Trophoblast cell (in vitro differentiated cells and primary cell): ENCODE results near the gene STXBP2.

ENCODE experiments used
- DNase-seq, 2 donors: peaks; one replicate each; pipeline ENCODE4 v3.0.0-alpha.2; 2016
- H2AFZ ChIP-seq: 2 replicates; pipeline ENCODE4 v1.6.1; 2013; ENCODE audit warnings: low read length, moderate library complexity, mild to moderate bottlenecking; ENCODE audit not compliant: insufficient read depth, poor library complexity
- H2AK5ac ChIP-seq: 2 replicates; pipeline ENCODE4 v1.6.1; 2013; ENCODE audit warnings: mild to moderate bottlenecking, low read length
- H2BK120ac ChIP-seq: 2 replicates; pipeline ENCODE4 v1.6.1; 2013; ENCODE audit warnings: low read length, mild to moderate bottlenecking, moderate library complexity; ENCODE audit not compliant: insufficient read depth, poor library complexity
- H2BK12ac ChIP-seq: 2 replicates; pipeline ENCODE4 v1.6.1; 2013; ENCODE audit warnings: mild to moderate bottlenecking, low read length, moderate library complexity
- H2BK5ac ChIP-seq: 2 replicates; pipeline ENCODE4 v1.6.1; 2013; ENCODE audit warnings: low read length, low read depth, moderate library complexity, mild to moderate bottlenecking; ENCODE audit not compliant: poor library complexity
- H3K14ac ChIP-seq: 2 replicates; pipeline ENCODE4 v1.6.1; 2013; ENCODE audit warnings: mild to moderate bottlenecking, low read length
- H3K18ac ChIP-seq: 2 replicates; pipeline ENCODE4 v1.6.1; 2013; ENCODE audit warnings: mild to moderate bottlenecking, low read length
- H3K23ac ChIP-seq: 2 replicates; pipeline ENCODE4 v1.6.1; 2013; ENCODE audit warnings: low read length
- H3K27ac ChIP-seq: 2 replicates; pipeline ENCODE4 v1.5.1; 2013; ENCODE audit warnings: low read depth, mild to moderate bottlenecking, inconsistent platforms, low read length, moderate library complexity
- H3K27me3 ChIP-seq: 2 replicates; pipeline ENCODE4 v1.6.1; 2013; ENCODE audit warnings: inconsistent platforms, mild to moderate bottlenecking, low read length, moderate library complexity; ENCODE audit not compliant: insufficient read depth
- H3K36me3 ChIP-seq, 2 experiments: 1 replicate in 1 of 2; 2 replicates in 1 of 2; pipeline ENCODE4 v1.6.1; 2013; ENCODE audit warnings: low read length in 2 of 2, mild to moderate bottlenecking in 2 of 2, moderate library complexity in 1 of 2; ENCODE audit not compliant: insufficient read depth in 2 of 2, control insufficient read depth in 1 of 2
- H3K4ac ChIP-seq: 2 replicates; pipeline ENCODE4 v1.6.1; 2013; ENCODE audit warnings: low read depth, mild to moderate bottlenecking, low read length, moderate library complexity
- H3K4me1 ChIP-seq, 2 experiments: 1 replicate in 1 of 2; 2 replicates in 1 of 2; pipeline ENCODE4 v1.6.1; 2013; ENCODE audit warnings: low read length in 2 of 2, mild to moderate bottlenecking in 2 of 2, moderate library complexity in 1 of 2; ENCODE audit not compliant: insufficient read depth in 2 of 2, control insufficient read depth in 1 of 2
- H3K4me2 ChIP-seq: 2 replicates; pipeline ENCODE4 v1.6.1; 2013; ENCODE audit warnings: inconsistent platforms, mild to moderate bottlenecking, low read length, moderate library complexity
- H3K4me3 ChIP-seq: 2 replicates; pipeline ENCODE4 v1.5.1; 2013; ENCODE audit warnings: mild to moderate bottlenecking, low read depth, low read length, inconsistent platforms
- H3K79me1 ChIP-seq: one replicate; pipeline ENCODE4 v1.6.1; 2013; ENCODE audit warnings: low read length
- H3K79me2 ChIP-seq: 2 replicates; pipeline ENCODE4 v1.6.1; 2013; ENCODE audit warnings: low read length, mild to moderate bottlenecking; ENCODE audit not compliant: control insufficient read depth, insufficient read depth, poor library complexity
- H3K9ac ChIP-seq: 2 replicates; pipeline ENCODE4 v1.6.1; 2013; ENCODE audit warnings: mild to moderate bottlenecking, low read length
- H3K9me3 ChIP-seq: 2 replicates; pipeline ENCODE4 v1.6.1; 2013; ENCODE audit warnings: low read depth, mild to moderate bottlenecking, control low read depth, inconsistent platforms, low read length; ENCODE audit not compliant: insufficient read depth
- H4K12ac ChIP-seq: 2 replicates; pipeline ENCODE4 v1.6.1; 2013; ENCODE audit warnings: low read depth, mild to moderate bottlenecking, low read length, moderate library complexity
- H4K8ac ChIP-seq: 2 replicates; pipeline ENCODE4 v1.6.1; 2013; ENCODE audit warnings: low read depth, mild to moderate bottlenecking, low read length, moderate library complexity
- H4K91ac ChIP-seq: one replicate; pipeline ENCODE4 v1.6.1; 2013; ENCODE audit warnings: low read depth, mild to moderate bottlenecking, low read length, moderate library complexity
- WGBS: extraction: QIAGEN DNeasy Blood & Tissue Kit; methylation state at CpG from one replicate; pipeline ENCODE4 v1.1.7; 2013; ENCODE audit warnings: missing lambda C conversion rate; ENCODE audit not compliant: insufficient read length, insufficient coverage; ENCODE audit errors: extremely low coverage; 5-methylcytosine and 5-hydroxymethylcytosine counted together

The STXBP2 gene

GRCh38 chr19:7680606-7681339 lies 43.9 kb downstream of the STXBP2 start, which contains the start of gene TRAPPC5:
Gene TRAPPC5 (plus strand): TSS chr19:7680833. CDS start chr19:7682254, 1,421 bp downstream.
- no CpG with 5 or more reads among the region's 79 CpGs for WGBS
- H3K4me3 ChIP-seq = peak within 1 kb of the TSS; percentile 94
- no peak within 1 kb of the TSS for H2BK12ac ChIP-seq
- H4K8ac ChIP-seq = peak within 1 kb of the TSS; percentile 94
- no peak within 1 kb of the TSS for H3K23ac ChIP-seq
- H3K79me1 ChIP-seq = peaks cover 5% of the 10 kb centered on the region
- H3K36me3 ChIP-seq = peaks cover 14 to 17% of the 10 kb centered on the region in 2 experiments
- peak within 1 kb of the TSS; percentile 9 for H3K27ac ChIP-seq
- peak within 1 kb of the TSS; percentile 56 for H4K91ac ChIP-seq
- peak within 1 kb of the TSS; percentile 88 for H3K4me2 ChIP-seq
- peak within 1 kb of the TSS; percentile 2 for H2AK5ac ChIP-seq
- peak within 1 kb of the TSS; percentile 30 for H3K18ac ChIP-seq
- peak within 1 kb of the TSS; percentile 91 for H3K4ac ChIP-seq
- peak within 1 kb of the TSS; percentile 20 for H2BK120ac ChIP-seq
- peak within 1 kb of the TSS; percentile 95 for H3K14ac ChIP-seq
- peak within 1 kb of the TSS; percentile 83 for H3K9ac ChIP-seq
- peak within 1 kb of the TSS; percentile 70 for H2BK5ac ChIP-seq
- H3K27me3 ChIP-seq = no peaks in the 10 kb centered on the region
- DNase-seq = peak; percentile 81 to 92
- H3K9me3 ChIP-seq = peaks cover 8% of the 10 kb centered on the region
- peak within 1 kb of the TSS; percentile 95 for H4K12ac ChIP-seq
- H2AFZ ChIP-seq = peak within 1 kb of the TSS; percentile 93
- peaks cover 4% of the 10 kb centered on the region for H3K79me2 ChIP-seq
- H3K4me1 ChIP-seq = peaks cover 7 to 16% of the 10 kb centered on the region in 2 experiments

- no CpG with 5 or more reads among the region's 43 CpGs for WGBS
- H2AK5ac ChIP-seq = peak overlapping the region; percentile 2
Observed at GRCh38 chr19:7681340-7682174, 44.6 kb downstream of the STXBP2 start.

GRCh38 chr19:7682175-7682855 lies 45.4 kb downstream of the STXBP2 start:
- H3K23ac ChIP-seq = no peak overlapping the region
- no peak overlapping the region for H2BK5ac ChIP-seq
- no peak overlapping the region for H3K18ac ChIP-seq
- peak overlapping the region; percentile 0 for H3K4me3 ChIP-seq
- no peaks in the 10 kb centered on the region for H3K27me3 ChIP-seq
- no peak overlapping the region for H4K91ac ChIP-seq
- H4K12ac ChIP-seq = no peak overlapping the region
- H3K4ac ChIP-seq = no peak overlapping the region
- no peak for DNase-seq
- no peak overlapping the region for H2BK12ac ChIP-seq
- H3K36me3 ChIP-seq = peaks cover 14 to 17% of the 10 kb centered on the region in 2 experiments
- H3K27ac ChIP-seq = no peak overlapping the region
- H3K79me2 ChIP-seq = peaks cover 4% of the 10 kb centered on the region
- peaks cover 5% of the 10 kb centered on the region for H3K79me1 ChIP-seq
- H4K8ac ChIP-seq = no peak overlapping the region
- H2AFZ ChIP-seq = no peak overlapping the region
- no peak overlapping the region for H2BK120ac ChIP-seq
- peak overlapping the region; percentile 88 for H3K4me2 ChIP-seq
- H3K9ac ChIP-seq = no peak overlapping the region
- peaks cover 11 to 17% of the 10 kb centered on the region in 2 experiments for H3K4me1 ChIP-seq
- peaks cover 8% of the 10 kb centered on the region for H3K9me3 ChIP-seq
- WGBS = no CpG with 5 or more reads among the region's 74 CpGs
- H3K14ac ChIP-seq = no peak overlapping the region
- no peak overlapping the region for H2AK5ac ChIP-seq

More at GRCh38 chr19:7681340-7682174, 44.6 kb downstream of the STXBP2 start:
- Histone ChIP-seq H2BK12ac (no peak overlapping the region), H3K23ac (no peak overlapping the region), H3K79me2 (peaks cover 4% of the 10 kb centered on the region), H3K27ac (no peak overlapping the region), H3K9me3 (peaks cover 8% of the 10 kb centered on the region), H3K4ac (peak overlapping the region; percentile 91), H3K18ac (peak overlapping the region; percentile 30), H4K8ac (no peak overlapping the region), H4K91ac (peak overlapping the region; percentile 53), H2AFZ (no peak overlapping the region), H4K12ac (peak overlapping the region; percentile 84), H3K4me2 (peak overlapping the region; percentile 88), H3K4me1 (peaks cover 11 to 17% of the 10 kb centered on the region in 2 experiments), H3K27me3 (no peaks in the 10 kb centered on the region), H2BK5ac (no peak overlapping the region), H3K36me3 (peaks cover 14 to 17% of the 10 kb centered on the region in 2 experiments), H3K4me3 (peak overlapping the region; percentile 94), H2BK120ac (peak overlapping the region; percentile 20), H3K79me1 (peaks cover 5% of the 10 kb centered on the region), H3K9ac (peak overlapping the region; percentile 83), H3K14ac (peak overlapping the region; percentile 95)
- peak; percentile 67 to 81 for DNase-seq
